DND-41 (cell line): ENCODE data around the gene PTPRU.

Source experiments
- EZH2 ChIP-seq: IDR thresholded peaks from 3 replicates; pipeline ENCODE4 v1.6.1; 2012; ENCODE audit warnings: borderline replicate concordance, low read depth, mild to moderate bottlenecking, moderate library complexity, low read length, inconsistent platforms; ENCODE audit not compliant: severe bottlenecking
- TF ChIP-seq, protein P1 (sequence below): IDR thresholded peaks from 2 replicates; pipeline ENCODE4 v1.5.1; 2012; ENCODE audit warnings: borderline replicate concordance, low read length, moderate library complexity, mild to moderate bottlenecking; ENCODE audit not compliant: poor library complexity, severe bottlenecking; ENCODE audit errors: extremely low read depth

DNA sequence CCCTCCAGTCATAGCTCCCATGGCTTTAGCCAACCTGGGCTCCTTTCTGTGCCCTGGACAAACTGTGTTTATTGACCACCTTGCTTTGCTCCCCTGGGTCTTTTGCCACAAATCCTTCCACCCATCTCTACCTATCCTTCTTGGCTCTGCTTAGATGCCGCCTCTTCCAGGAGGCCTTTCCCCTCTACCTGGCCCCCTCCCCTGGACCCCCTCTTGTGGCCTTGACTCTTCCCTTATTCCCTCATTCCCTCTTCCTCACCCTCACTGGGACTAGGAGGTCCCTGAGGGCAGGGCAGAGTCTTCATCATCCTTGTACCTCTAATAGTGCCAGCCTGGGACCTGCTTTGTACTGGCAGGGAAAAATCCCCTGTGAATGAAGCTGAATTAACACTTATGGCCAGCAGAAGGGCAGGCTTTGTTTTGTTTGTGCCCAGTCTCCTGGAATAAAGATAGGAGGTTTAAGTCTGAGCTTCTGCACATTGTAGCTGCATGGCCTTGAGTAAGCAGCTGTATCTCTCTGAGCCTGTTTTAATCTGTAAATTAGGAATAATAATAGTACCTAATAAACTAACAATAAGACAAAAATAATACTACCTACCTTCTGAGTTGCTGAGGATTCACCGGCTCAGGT is 13.7 kb downstream of the PTPRU start:
- TF ChIP-seq, protein P1, sequence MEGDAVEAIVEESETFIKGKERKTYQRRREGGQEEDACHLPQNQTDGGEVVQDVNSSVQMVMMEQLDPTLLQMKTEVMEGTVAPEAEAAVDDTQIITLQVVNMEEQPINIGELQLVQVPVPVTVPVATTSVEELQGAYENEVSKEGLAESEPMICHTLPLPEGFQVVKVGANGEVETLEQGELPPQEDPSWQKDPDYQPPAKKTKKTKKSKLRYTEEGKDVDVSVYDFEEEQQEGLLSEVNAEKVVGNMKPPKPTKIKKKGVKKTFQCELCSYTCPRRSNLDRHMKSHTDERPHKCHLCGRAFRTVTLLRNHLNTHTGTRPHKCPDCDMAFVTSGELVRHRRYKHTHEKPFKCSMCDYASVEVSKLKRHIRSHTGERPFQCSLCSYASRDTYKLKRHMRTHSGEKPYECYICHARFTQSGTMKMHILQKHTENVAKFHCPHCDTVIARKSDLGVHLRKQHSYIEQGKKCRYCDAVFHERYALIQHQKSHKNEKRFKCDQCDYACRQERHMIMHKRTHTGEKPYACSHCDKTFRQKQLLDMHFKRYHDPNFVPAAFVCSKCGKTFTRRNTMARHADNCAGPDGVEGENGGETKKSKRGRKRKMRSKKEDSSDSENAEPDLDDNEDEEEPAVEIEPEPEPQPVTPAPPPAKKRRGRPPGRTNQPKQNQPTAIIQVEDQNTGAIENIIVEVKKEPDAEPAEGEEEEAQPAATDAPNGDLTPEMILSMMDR: no peak
- TF ChIP-seq EZH2: no peak
